NCI-H345 treated with DMSO at 0.1 percent for 48 hours (cell line): ENCODE measurements around the gene TBC1D2B.
"Not testable (repeated sequence)": the region's sequence is repeated elsewhere in the genome, so short reads cannot be mapped to it uniquely, and the experiment has no call there.

Experiments
- DNase-seq: peaks from one replicate; lab custom pipeline; 2025; ENCODE audit not compliant: unreplicated experiment; lab: John Stamatoyannopoulos, UW

The TBC1D2B gene

DNA sequence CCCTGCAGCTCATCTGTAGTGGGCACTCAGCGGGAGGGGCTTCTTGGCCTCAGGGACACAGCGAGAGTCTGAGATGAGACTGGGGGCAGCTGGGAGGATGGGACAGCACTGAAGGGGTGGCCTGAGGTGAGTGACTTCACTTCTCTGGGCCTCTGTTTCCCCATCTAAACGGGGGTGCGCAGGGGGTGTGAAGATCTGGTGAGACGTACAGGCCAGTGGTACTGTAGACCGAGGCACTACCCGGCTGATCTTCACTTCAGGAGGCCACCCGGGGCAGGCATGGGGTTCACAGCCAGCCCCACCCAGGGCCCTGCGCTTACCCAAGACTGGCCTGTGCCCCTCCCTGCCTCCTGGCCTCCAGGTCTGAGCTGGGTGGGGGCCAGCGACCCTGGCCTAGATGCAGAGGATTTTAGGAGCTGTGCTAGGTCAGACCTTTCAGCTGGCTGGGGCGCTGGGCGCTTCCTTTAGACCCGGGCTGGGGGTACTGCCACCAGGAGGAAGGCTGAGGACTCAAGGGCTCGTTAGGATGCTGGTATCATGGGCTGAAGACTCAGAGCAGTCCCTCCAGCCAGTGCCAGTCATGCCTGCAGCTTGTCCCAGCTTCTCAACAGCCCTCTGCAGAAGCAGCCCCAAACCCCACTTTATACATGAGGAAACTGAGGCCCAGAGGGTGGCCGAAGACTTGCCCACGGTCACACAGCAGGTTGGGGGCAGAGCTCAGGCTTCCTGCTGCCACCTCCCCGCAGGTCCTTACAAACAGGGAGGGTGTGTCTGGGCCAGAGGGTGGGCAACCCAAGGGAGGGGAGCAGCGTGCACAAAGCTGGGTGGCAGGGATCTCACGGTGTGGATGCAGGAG is 99.4 kb downstream of the TBC1D2B start:
- DNase-seq, result not testable (repeated sequence)

- not testable (repeated sequence) for DNase-seq
These were observed 100.6 kb downstream of the TBC1D2B start for GRCh38 chr15:77976760-77977525.

DNA sequence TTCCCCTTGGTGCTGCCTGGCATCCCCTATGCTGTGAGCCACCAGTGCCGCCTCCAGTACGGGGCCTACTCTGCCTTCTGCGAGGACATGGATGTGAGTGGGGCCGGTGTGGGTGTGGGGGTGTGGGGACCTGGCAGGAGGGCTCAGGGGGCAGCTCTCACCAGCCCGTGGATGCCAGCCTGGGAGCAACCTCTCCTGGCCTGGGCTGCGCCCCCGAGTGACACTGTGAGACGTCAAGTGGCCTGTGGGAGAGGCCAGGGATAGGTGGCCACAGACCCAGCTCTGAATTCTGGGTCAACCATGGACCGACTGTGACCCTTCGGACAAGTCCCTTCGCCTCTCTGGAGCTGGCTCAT is 101.4 kb downstream of the TBC1D2B start:
- not testable (repeated sequence) for DNase-seq

DNA sequence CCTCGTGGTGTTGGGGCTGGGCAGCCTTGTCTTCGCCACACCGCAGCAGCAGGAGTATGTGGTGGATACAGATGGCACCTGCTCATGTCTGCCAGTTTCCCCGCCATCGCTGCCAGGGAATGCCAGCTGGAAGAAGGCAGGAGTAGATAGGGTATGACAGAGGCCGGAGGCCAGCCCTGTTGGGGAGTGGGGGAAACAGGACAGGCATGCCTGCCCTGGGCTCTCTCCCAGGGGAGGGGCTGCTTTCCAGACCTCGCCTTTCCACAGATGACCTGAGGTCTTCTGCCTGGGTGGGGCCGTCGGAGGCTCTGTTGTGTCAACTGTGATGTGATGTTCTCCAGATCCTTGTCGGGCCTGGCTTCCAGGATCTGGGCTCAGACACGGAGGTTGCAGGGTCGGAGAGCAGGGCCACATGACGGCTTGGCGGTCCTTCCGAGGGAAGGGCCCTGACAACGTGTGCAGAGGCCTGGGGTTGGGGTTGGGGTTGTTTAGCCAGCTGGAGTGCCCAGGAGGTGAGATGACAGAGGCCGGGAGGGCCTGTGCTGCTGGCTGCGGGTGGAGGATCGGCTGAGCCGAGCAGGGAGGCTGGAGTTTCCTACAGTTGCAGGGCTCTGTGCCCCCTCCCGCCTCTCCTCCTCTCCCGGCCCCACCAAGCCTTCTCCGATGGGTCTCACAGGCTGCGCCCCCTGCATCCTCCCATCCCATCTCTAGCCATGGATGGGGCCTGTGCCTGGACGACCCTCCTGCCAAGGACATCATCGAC is 102.0 kb downstream of the TBC1D2B start:
- no peak for DNase-seq

DNA sequence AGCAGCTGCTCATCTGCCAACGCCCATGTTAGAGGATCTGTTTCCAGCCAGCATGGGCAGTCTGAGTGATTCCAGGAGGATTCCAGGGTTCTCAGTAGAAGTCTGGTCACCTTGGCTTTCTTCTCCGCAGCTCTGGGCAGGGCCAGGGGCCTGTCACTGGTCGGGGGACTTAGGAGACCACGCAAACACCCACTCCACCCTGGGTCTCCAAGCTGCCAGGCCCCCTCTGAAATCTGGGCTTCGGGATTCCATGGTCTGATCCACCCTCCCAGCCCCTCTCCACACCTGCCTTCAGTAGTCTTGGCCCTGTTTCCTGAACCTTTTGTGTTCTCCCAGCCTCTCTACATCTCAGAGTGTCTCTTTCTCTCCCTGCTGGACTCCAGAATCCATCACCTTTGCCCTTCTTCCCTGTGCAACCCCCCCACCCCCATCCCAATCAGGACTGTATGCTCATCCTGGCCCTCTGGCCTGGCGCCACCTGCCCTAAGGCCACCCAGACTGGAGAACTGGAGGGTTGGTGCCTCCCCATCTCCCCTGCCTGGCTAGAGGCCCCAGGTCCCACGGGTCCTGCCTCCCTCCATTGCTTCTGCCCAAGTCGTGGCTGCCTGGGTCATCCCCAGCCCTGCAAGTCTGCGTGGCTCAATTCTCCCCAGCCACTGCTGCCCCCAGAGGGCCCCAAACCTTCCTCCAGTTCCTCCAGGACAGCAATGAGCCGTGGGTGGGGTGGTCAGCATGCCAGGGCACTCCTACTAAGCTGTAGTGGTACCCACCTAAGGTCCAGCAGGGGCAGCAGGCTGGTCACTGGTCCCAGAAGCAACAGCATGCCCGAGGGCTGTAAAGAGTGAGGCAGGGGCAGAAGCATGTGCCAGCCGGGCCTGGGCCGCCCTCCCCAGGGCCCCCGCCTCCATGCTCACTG is 102.8 kb downstream of the TBC1D2B start:
- DNase-seq, result no peak

GRCh38 chr15:77974098-77974414 is 103.5 kb downstream of the TBC1D2B start:
- DNase-seq, result no peak

- DNase-seq, result not testable (repeated sequence)
These were observed 104.0 kb downstream of the TBC1D2B start for GRCh38 chr15:77973273-77974097.

- DNase-seq, result not testable (repeated sequence)
These were observed 104.8 kb downstream of the TBC1D2B start for GRCh38 chr15:77972706-77973105.

- not testable (repeated sequence) for DNase-seq
These were observed 105.6 kb downstream of the TBC1D2B start for GRCh38 chr15:77971875-77972274.

GRCh38 chr15:77970813-77971360 is 106.6 kb downstream of the TBC1D2B start:
- DNase-seq, result not testable (repeated sequence)

DNA sequence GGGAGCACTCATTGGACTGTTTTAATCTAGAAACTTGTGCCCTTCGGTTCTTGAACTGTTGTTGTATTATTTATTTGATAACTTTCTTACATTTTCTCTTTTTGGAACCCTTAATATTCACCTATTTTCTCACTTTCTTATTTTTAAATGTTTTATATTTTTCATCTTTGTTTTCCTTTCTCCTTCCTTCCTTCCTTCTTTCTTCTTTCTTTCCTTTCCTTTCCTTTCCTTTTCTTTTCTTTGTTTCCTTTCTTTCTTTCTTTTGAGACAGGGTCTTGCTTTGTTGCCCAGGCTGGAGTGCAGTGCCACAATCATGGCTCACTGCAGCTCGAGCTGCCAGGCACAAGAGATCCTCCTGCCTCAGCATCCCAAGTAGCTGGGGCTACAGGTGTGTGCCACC is 108.5 kb downstream of the TBC1D2B start:
- DNase-seq, result no peak

DNA sequence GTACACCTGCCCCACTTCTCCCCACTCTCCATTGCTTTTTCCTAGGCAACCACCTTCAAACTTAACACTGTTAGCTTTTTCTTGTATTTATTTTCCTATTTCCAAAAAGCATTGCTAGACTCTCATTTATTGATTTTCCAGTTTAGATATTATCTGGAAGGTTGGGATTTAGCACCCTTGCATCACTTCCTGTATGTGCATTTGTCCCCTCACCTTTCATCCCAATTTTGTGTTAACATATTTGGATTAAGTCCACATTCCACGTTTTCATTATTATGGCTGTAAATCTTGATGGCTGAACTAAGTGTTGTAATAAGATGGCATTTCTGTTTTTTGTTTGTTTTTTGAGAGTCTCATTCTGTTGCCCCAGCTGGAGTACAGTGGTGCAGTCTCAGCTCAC is 109.7 kb downstream of the TBC1D2B start:
- no peak for DNase-seq

DNA sequence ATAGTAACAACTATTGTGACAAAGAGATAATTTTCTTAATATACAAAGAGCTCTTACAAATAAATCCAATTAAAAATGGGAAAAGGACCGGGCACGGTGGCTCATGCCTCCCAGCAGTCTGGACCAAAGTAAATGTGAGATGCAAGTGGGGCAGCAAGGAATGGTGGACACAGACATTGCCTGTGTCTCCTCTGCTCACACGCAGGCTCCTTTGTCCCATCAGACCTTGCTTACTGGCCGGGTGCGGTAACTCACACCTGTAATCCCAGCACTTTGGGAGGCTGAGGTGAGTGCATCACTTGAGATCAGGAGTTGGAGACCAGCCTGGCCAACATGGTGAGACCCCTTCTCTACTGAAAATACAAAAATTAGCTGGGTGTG is 110.3 kb downstream of the TBC1D2B start:
- not testable (repeated sequence) for DNase-seq

DNA sequence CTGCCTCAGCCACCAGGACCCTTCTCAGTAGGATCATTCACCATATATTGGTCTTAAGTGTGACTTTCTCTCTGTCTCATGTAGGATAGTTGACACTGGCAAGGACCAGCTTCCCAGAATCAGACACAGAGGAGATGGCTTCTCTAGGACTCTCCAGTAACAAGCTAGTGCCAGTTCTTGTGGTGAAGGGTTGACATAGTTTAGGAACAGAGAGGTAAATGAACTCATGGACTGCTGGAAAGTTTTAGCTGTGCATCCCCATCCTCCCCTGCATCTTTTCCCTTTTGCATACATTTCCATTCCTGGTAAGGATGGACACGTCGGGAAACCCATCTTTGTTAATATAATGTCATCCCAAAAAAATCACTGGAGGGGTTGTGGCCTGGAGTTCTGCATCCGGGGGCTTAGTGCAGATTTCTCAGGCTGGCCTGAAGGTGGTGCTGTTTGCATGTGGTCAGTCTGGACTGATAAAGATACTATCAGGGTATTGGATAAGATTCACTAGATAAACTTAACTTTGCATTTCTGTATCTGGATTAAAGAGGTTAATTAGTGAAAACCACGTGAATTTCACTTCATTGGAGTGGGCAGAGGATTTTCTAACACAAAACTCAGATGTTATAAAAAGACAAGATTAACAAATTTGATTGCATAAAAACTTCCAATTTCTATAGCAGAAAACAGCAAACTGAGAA is 110.8 kb downstream of the TBC1D2B start:
- DNase-seq, result no peak

DNA sequence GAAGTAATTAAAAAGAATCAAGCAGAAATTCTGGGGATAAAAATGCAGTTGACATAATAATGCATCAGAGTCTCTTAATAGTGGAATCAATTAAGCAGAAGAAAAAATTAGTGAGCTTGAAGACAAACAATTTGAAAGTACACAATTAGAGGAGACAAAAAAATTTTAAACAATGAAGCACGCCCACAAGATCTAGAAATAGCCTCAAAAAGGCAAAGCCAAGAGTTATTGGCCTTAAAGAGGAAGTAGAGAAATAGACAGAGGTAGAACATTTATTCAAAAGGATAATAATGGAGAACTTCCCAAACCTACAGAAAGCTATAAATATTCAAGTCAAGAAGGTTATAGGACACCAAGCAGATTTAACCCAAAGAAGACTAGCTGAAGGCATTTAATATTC is 113.3 kb downstream of the TBC1D2B start:
- DNase-seq, result no peak

- peak; percentile 33 for DNase-seq
These were observed 118.1 kb downstream of the TBC1D2B start for GRCh38 chr15:77959432-77959879.

DNA sequence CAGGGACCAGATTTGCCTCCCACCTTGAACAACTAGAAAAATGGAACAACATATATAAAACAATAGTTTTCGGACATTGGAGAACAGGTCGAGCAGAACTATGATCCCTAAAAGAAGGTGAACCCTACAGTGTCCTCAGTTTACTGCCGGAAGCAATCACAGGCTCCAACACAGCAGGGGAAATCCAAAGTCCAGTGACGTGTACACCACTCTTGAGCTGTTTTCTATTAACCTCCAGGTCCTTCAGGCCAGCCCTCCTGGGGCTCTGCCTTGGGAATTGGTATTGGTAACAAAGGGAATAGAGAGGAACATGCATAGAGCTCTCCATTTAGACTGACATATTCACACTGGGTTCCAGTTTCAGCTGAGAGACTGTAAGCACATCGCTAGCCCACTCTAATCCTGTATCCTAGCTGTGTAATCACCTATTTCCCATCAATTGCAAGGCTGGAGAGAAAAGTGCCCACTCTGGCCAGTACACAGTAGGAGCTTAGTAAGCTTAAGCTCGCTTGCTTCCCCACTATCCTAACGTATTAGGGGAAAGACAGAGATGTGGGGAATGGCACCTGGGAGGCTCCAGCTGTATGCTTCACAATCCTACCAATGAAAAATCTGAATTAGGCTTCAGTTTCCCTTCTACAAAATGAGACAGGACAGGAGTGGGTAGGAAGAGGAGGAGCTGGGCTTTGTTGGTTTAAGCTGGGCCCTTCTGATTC is 118.6 kb downstream of the TBC1D2B start:
- DNase-seq, result not testable (repeated sequence)

DNA sequence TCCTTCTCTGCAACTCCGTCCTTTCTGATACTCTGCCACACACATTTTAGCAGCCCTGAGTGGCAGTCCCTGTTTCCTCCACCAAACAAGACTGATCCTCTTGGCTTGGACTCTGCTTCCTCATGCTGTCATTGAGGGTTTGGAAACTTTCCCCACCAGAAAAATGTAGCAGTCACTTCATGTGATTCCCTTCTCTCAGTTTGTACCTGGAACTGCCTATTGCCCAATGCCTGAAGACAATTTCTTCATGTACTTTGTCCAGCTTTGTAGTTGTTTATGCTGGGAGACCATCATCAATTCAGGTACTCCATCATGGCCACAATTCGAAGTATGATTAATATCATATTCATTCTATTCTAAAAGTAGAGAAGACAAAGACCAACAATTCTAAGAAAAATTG is 119.5 kb downstream of the TBC1D2B start:
- not testable (repeated sequence) for DNase-seq
